ENCODE results near the gene ZC3H7A. TPM values are rescaled to one million over a fixed set of nuclear protein-coding genes. Genes with fewer than 3 reads are reported as not detected.

The ZC3H7A gene
- total RNA-seq, 5 donors from 2014 or later (not counting 1 experiment from before 2014, with no cell fraction given), result 57.6 to 115 (median 68.2) TPM

- Mint-ChIP-seq H3K27ac (peak overlapping the region; percentile 23 to 39), H3K4me1 (peaks cover 69 to 78% (median 76%) of the 10 kb centered on the region in 3 donors), H3K4me3 (peak overlapping the region; percentile 21 to 96 (median 43)), H3K27me3 (no peaks in the 10 kb centered on the region), H3K9me3 (no peaks in the 10 kb centered on the region), H3K36me3 (peaks cover 28% of the 10 kb centered on the region)
- Histone ChIP-seq H3K4me1 (ENCODE audit: control insufficient read depth in 1 of 2, extremely low read depth in 1 of 2, insufficient read depth in 2 of 2, low read length in 2 of 2) (peaks cover 5 to 47% of the 10 kb centered on the region in 2 experiments), H3K9me3 (no peaks in the 10 kb centered on the region), H3K36me3 (ENCODE audit: control insufficient read depth in 2 of 2, extremely low read depth in 1 of 2, insufficient read depth in 1 of 2, low read length in 1 of 2) (peaks cover 0 to 31% of the 10 kb centered on the region in 2 donors), H3K27ac (ENCODE audit: low read length) (no peak overlapping the region), H3K4me3 (ENCODE audit: control insufficient read depth in 1 of 2, extremely low read depth in 1 of 2, low read length in 1 of 2) (no peak overlapping the region), H3K27me3 (replicated peaks in 1 of 2; ENCODE audit: control insufficient read depth in 2 of 2, extremely low read depth in 1 of 2, insufficient read depth in 2 of 2, low read length in 1 of 2) (no peaks in the 10 kb centered on the region)
- DNase-seq, result no peak
- WGBS (ENCODE audit: insufficient coverage), result 50% methylated on average over 2 of the region's 15 CpGs
- POLR2A ChIA-PET, result interaction anchor here in 1 of 2 donors (0.6 to 0.7 kb wide), 3 partner anchors 18 to 120 kb away, joined by 4 to 13 read pairs (median 5); no protein-coding TSS in a partner anchor
- no peak for ATAC-seq (replicated peaks in 1 of 4)
- CTCF ChIA-PET, result interaction anchor here (0.7 to 1.8 kb wide), 2 partner anchors 59 to 780 kb away, joined by 6 to 7 read pairs; partner anchors contain the start of gene ZC3H7A (in 1 of the 2)
Measured at GRCh38 chr16:11738742-11739544, 58.1 kb downstream of the ZC3H7A start.

- DNase-seq (no peak), ATAC-seq (replicated peaks in 1 of 4) (no peak)
- Mint-ChIP-seq H3K4me1 (peaks cover 63 to 71% (median 69%) of the 10 kb centered on the region in 3 donors), H3K9me3 (no peaks in the 10 kb centered on the region), H3K4me3 (peak overlapping the region in 1 of 3 donors; percentile 96), H3K36me3 (peaks cover 37% of the 10 kb centered on the region), H3K27ac (no peak overlapping the region), H3K27me3 (no peaks in the 10 kb centered on the region)
- Histone ChIP-seq H3K4me3 (ENCODE audit: control insufficient read depth in 1 of 2, extremely low read depth in 1 of 2, low read length in 1 of 2) (no peak overlapping the region), H3K4me1 (ENCODE audit: control insufficient read depth in 1 of 2, extremely low read depth in 1 of 2, insufficient read depth in 2 of 2, low read length in 2 of 2) (peaks cover 5 to 36% of the 10 kb centered on the region in 2 experiments), H3K9me3 (no peaks in the 10 kb centered on the region), H3K27me3 (replicated peaks in 1 of 2; ENCODE audit: control insufficient read depth in 2 of 2, extremely low read depth in 1 of 2, insufficient read depth in 2 of 2, low read length in 1 of 2) (no peaks in the 10 kb centered on the region), H3K27ac (ENCODE audit: low read length) (no peak overlapping the region), H3K36me3 (ENCODE audit: control insufficient read depth in 2 of 2, extremely low read depth in 1 of 2, insufficient read depth in 1 of 2, low read length in 1 of 2) (peaks cover 0 to 41% of the 10 kb centered on the region in 2 donors)
- no CpG with 5 or more reads among the region's 8 CpGs for WGBS (ENCODE audit: insufficient coverage)
- ChIA-PET CTCF (interaction anchor here (0.7 kb wide), 2 partner anchors 41 to 778 kb away, joined by 6 to 11 read pairs; no protein-coding TSS in a partner anchor), POLR2A (no interaction called here)
Measured at GRCh38 chr16:11737713-11738112, 59.3 kb downstream of the ZC3H7A start.

GRCh38 chr16:11736903-11737302, 60.2 kb downstream of the ZC3H7A start:
- Histone ChIP-seq H3K27ac (ENCODE audit: low read length) (no peak overlapping the region), H3K9me3 (no peaks in the 10 kb centered on the region), H3K27me3 (replicated peaks in 1 of 2; ENCODE audit: control insufficient read depth in 2 of 2, extremely low read depth in 1 of 2, insufficient read depth in 2 of 2, low read length in 1 of 2) (no peaks in the 10 kb centered on the region), H3K4me1 (ENCODE audit: control insufficient read depth in 1 of 2, extremely low read depth in 1 of 2, insufficient read depth in 2 of 2, low read length in 2 of 2) (peaks cover 4 to 34% of the 10 kb centered on the region in 2 experiments), H3K4me3 (ENCODE audit: control insufficient read depth in 1 of 2, extremely low read depth in 1 of 2, low read length in 1 of 2) (no peak overlapping the region), H3K36me3 (ENCODE audit: control insufficient read depth in 2 of 2, extremely low read depth in 1 of 2, insufficient read depth in 1 of 2, low read length in 1 of 2) (peaks cover 0 to 48% of the 10 kb centered on the region in 2 donors)
- Mint-ChIP-seq H3K27me3 (no peaks in the 10 kb centered on the region), H3K4me1 (peaks cover 63 to 77% (median 71%) of the 10 kb centered on the region in 3 donors), H3K4me3 (no peak overlapping the region), H3K9me3 (no peaks in the 10 kb centered on the region), H3K36me3 (peaks cover 43% of the 10 kb centered on the region), H3K27ac (no peak overlapping the region)
- POLR2A ChIA-PET, result no interaction called here
- DNase-seq (no peak), ATAC-seq (replicated peaks in 1 of 4) (no peak)
- 98% methylated on average over 5 of the region's 6 CpGs for WGBS (ENCODE audit: insufficient coverage)
- CTCF ChIA-PET, result interaction anchor here in 1 of 2 donors (0.7 to 1.0 kb wide), 3 partner anchors 41 to 221 kb away, joined by 3 to 11 read pairs (median 4); partner anchors contain the start of gene ZC3H7A

- ATAC-seq (replicated peaks in 1 of 4) (no peak), DNase-seq (no peak)
- 76% methylated on average over 4 of the region's 8 CpGs for WGBS (ENCODE audit: insufficient coverage)
- Mint-ChIP-seq H3K27ac (no peak overlapping the region), H3K36me3 (peaks cover 51% of the 10 kb centered on the region), H3K9me3 (no peaks in the 10 kb centered on the region), H3K4me3 (no peak overlapping the region), H3K27me3 (no peaks in the 10 kb centered on the region), H3K4me1 (peaks cover 52 to 74% (median 66%) of the 10 kb centered on the region in 3 donors)
- CTCF ChIA-PET, result no interaction called here
- Histone ChIP-seq H3K27me3 (replicated peaks in 1 of 2; ENCODE audit: control insufficient read depth in 2 of 2, extremely low read depth in 1 of 2, insufficient read depth in 2 of 2, low read length in 1 of 2) (no peaks in the 10 kb centered on the region), H3K36me3 (ENCODE audit: control insufficient read depth in 2 of 2, extremely low read depth in 1 of 2, insufficient read depth in 1 of 2, low read length in 1 of 2) (peaks cover 0 to 60% of the 10 kb centered on the region in 2 donors), H3K9me3 (no peaks in the 10 kb centered on the region), H3K4me1 (ENCODE audit: control insufficient read depth in 1 of 2, extremely low read depth in 1 of 2, insufficient read depth in 2 of 2, low read length in 2 of 2) (peaks cover 0 to 23% of the 10 kb centered on the region in 2 experiments), H3K4me3 (ENCODE audit: control insufficient read depth in 1 of 2, extremely low read depth in 1 of 2, low read length in 1 of 2) (no peak overlapping the region), H3K27ac (ENCODE audit: low read length) (no peak overlapping the region)
- POLR2A ChIA-PET, result interaction anchor here (1.1 kb wide), 2 partner anchors 77 to 99 kb away, joined by 3 read pairs; no protein-coding TSS in a partner anchor
Measured at GRCh38 chr16:11735787-11736186, 61.3 kb downstream of the ZC3H7A start.

- Histone ChIP-seq H3K27ac (ENCODE audit: low read length) (no peak overlapping the region), H3K9me3 (no peaks in the 10 kb centered on the region), H3K4me1 (ENCODE audit: control insufficient read depth in 1 of 2, extremely low read depth in 1 of 2, insufficient read depth in 2 of 2, low read length in 2 of 2) (peaks cover 0 to 16% of the 10 kb centered on the region in 2 experiments), H3K27me3 (replicated peaks in 1 of 2; ENCODE audit: control insufficient read depth in 2 of 2, extremely low read depth in 1 of 2, insufficient read depth in 2 of 2, low read length in 1 of 2) (no peaks in the 10 kb centered on the region), H3K4me3 (ENCODE audit: control insufficient read depth in 1 of 2, extremely low read depth in 1 of 2, low read length in 1 of 2) (no peak overlapping the region), H3K36me3 (ENCODE audit: control insufficient read depth in 2 of 2, extremely low read depth in 1 of 2, insufficient read depth in 1 of 2, low read length in 1 of 2) (peaks cover 0 to 70% of the 10 kb centered on the region in 2 donors)
- Mint-ChIP-seq H3K9me3 (no peaks in the 10 kb centered on the region), H3K27me3 (no peaks in the 10 kb centered on the region), H3K4me1 (peaks cover 43 to 73% (median 63%) of the 10 kb centered on the region in 3 donors), H3K4me3 (no peak overlapping the region), H3K27ac (no peak overlapping the region), H3K36me3 (peaks cover 58% of the 10 kb centered on the region)
- ChIA-PET CTCF (interaction anchor here in 1 of 2 donors (0.6 kb wide), 2 partner anchors 448 to 1082 kb away, joined by 3 to 6 read pairs; no protein-coding TSS in a partner anchor), POLR2A (interaction anchor here (0.6 to 0.7 kb wide), 3 partner anchors 40 to 180 kb away, joined by 4 to 8 read pairs (median 7); no protein-coding TSS in a partner anchor)
- 40% methylated on average over 1 of the region's 6 CpGs for WGBS (ENCODE audit: insufficient coverage)
- DNase-seq (no peak), ATAC-seq (replicated peaks in 1 of 4) (no peak)
Measured at GRCh38 chr16:11734653-11735043, 62.4 kb downstream of the ZC3H7A start.

GRCh38 chr16:11734025-11734652, 62.9 kb downstream of the ZC3H7A start:
- H3K9me3 ChIP-seq, result no peaks in the 10 kb centered on the region
- H3K27ac ChIP-seq (ENCODE audit: low read length), result no peak overlapping the region
- ATAC-seq (replicated peaks in 1 of 4) (no peak), DNase-seq (no peak)
- no peak overlapping the region for H3K27ac Mint-ChIP-seq
- no peak overlapping the region for H3K4me3 Mint-ChIP-seq
- ChIA-PET CTCF (interaction anchor here in 1 of 2 donors (0.6 kb wide), 2 partner anchors 448 to 1082 kb away, joined by 3 to 6 read pairs; no protein-coding TSS in a partner anchor), POLR2A (interaction anchor here in 1 of 2 donors (0.6 to 0.7 kb wide), 2 partner anchors 41 to 104 kb away, joined by 7 to 8 read pairs; no protein-coding TSS in a partner anchor)
- no peaks in the 10 kb centered on the region for H3K9me3 Mint-ChIP-seq
- no peaks in the 10 kb centered on the region for H3K27me3 Mint-ChIP-seq
- 40% methylated on average over 1 of the region's 3 CpGs for WGBS (ENCODE audit: insufficient coverage)
- peaks cover 43 to 73% (median 63%) of the 10 kb centered on the region in 3 donors for H3K4me1 Mint-ChIP-seq
- H3K36me3 Mint-ChIP-seq, result peaks cover 63% of the 10 kb centered on the region
- H3K27me3 ChIP-seq (replicated peaks in 1 of 2; ENCODE audit: control insufficient read depth in 2 of 2, extremely low read depth in 1 of 2, insufficient read depth in 2 of 2, low read length in 1 of 2), result no peaks in the 10 kb centered on the region
- H3K4me3 ChIP-seq (ENCODE audit: control insufficient read depth in 1 of 2, extremely low read depth in 1 of 2, low read length in 1 of 2), result no peak overlapping the region
- peaks cover 1 to 73% of the 10 kb centered on the region in 2 donors for H3K36me3 ChIP-seq (ENCODE audit: control insufficient read depth in 2 of 2, extremely low read depth in 1 of 2, insufficient read depth in 1 of 2, low read length in 1 of 2)
- H3K4me1 ChIP-seq (ENCODE audit: control insufficient read depth in 1 of 2, extremely low read depth in 1 of 2, insufficient read depth in 2 of 2, low read length in 2 of 2), result peaks cover 0 to 14% of the 10 kb centered on the region in 2 experiments

All from T-cell (primary cell).